Endometrium (tissue), 2 donors: ENCODE results near the gene ITGA11.
"Not testable (repeated sequence)": the region's sequence is repeated elsewhere in the genome, so short reads cannot be mapped to it uniquely, and the experiment has no call there.

ENCODE experiments used
- FAIRE-seq: peaks from 2 replicates; lab custom pipeline; 2012; peaks lifted over from hg19 to GRCh38; lab: Jason Lieb, UNC
- donor health status: control.
- donor health status: control.

ITGA11 gene

GRCh38 chr15:68409736-68410370 lies 22.1 kb downstream of the ITGA11 start:
- FAIRE-seq, result no peak

DNA sequence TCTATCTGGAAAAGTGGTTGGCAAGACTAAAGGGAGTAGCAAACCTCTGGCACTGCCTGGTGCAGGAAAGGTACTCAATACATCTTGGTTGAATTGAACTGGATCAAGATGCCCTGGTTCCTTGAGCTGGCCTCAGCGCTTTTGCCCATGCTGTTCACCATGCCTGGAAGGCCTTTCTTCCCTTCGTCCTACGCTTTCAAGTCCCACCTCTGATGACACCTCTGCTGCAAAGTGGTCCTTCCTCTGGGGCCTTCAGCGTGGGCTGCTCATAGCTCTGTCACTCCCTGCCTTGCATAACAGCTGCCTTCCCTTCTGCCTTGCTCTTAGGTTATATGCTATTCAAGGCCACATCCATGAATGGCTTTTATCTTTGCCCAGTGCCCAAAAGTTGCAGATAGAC lies 23.0 kb downstream of the ITGA11 start:
- FAIRE-seq, result no peak

- FAIRE-seq, result no peak
Observed at GRCh38 chr15:68407886-68408881, 23.8 kb downstream of the ITGA11 start.

DNA sequence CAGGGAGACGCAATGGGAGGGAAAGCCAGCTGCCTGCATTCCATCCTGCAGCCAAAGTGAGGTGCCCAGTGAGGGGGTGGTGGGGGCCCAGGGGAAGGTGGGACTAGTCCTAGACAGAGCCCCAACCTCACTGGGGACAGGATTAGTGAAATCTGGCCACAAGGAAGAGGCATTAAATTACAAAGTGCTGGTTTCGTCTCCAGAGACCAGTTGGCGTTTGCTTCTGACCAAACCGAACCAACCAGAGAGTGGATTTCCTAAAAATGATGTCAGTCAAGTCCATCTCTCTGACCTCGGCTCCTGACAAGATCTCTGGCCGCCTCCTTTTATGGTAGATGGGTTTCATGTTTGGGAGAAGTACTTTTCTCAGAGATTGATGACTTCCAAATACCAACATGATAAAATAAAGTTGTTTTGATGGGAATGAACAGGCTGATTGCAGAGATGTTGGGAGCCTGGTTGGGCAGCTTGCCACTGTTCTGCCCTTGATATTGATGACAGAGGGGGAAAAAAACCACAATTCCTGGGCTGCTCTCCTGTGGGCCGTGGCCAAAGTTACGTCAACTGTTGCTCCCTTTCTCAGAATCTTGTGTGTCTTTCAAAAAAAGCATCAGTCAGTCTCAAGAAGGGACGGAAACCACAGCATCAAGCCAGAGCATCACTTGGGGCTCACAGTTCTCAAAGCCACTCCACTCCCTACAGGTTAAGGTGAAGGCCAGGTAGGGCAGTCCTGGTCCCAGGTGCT lies 24.6 kb downstream of the ITGA11 start:
- FAIRE-seq, result no peak

DNA sequence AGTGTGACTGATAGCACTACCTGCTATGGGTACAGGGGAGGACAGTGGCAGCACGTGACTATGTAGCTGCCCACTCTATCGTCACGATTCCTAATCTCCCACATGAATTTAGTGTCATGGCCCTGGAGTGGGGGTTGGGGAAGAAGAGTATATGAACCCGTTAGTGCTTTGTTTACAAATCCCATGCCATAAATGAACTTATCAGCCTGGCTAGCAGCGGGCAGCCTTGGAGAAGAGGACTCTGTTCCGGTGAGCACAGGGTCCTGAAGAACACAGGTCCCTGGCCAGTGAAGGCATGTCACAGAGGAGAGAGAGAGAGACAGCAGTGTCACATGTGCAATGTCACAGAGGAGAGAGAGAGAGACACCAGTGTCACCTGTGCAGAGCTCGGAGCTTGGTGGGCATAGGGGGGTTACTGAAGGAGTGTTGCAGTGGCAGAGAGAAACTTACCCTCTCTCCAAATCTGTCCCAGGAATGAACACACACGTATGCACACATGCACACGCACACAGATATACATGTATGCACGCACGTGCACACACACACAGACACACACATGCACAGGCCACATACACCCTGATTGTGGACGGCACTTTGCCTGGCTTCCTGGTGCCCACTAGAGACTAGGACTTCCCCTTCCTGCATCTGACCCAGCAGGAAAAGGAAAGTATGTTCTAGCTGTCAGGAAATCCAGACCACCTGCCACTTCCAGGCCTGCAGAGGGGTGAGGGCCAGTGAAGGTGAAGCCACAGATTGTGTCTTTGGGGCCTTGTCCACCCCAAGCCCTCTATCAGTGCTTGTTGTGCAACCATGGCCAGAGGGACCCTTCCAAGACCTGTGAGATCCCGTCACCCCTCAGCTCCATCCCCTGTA lies 26.3 kb downstream of the ITGA11 start:
- FAIRE-seq, result no peak

GRCh38 chr15:68404056-68404798 lies 27.7 kb downstream of the ITGA11 start:
- FAIRE-seq, result no peak

- no peak for FAIRE-seq
Observed at GRCh38 chr15:68403161-68403941, 28.6 kb downstream of the ITGA11 start.

DNA sequence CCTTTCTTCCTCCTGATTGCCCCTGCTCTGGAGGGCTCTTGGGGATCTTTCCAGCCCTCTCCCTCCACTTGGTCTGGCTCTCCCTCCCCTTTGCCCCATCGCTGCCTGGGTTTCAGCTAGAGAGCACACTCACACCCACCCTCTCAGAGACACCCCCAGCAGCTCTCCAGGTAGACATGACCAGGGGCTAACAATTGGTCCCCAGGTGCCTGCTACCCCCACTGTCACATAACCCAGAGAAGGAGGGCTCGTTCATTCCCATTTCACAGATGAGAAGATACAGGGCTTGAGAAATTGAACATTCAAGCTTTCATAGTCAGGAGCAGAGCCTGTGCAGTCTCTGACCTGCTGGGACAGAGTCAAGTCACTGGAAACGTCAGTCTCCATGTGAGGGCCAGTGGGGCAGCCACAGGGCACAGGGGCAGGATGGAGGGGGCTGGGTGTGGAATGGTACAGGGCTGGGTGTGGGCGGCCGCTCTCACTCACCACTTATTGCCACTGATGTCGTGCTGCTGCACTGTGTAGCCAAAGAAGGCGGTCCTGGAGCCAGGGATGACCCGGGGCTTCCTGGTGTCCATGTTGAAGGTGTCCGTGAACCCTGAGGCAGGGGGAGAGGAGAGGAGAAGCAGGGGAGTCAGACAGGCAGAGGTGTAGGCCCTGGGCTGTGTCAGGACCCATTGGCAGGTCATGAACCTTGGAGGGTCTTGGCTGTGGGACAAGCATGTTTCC lies 29.4 kb downstream of the ITGA11 start:
- no peak for FAIRE-seq

GRCh38 chr15:68401496-68402431 lies 30.2 kb downstream of the ITGA11 start:
- no peak for FAIRE-seq

DNA sequence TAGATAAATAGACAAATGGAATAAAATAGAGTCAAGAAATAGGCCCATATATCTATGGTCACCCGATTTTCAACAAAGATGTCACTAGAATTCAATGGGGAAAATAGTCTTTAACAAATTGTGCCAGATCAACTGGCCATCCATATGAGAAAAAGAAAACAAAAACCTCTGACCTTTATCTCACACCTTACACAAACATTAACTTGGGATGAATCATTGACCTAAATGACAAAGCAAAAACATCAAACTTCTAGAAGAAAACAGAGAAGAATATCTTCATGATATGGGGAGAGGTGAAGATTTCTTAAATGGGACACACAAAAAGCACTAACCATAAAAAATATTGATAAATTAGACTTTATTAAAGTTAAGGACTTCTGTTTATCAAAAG lies 31.9 kb downstream of the ITGA11 start:
- FAIRE-seq, result no peak

GRCh38 chr15:68399096-68400065 lies 32.6 kb downstream of the ITGA11 start:
- FAIRE-seq, result no peak

DNA sequence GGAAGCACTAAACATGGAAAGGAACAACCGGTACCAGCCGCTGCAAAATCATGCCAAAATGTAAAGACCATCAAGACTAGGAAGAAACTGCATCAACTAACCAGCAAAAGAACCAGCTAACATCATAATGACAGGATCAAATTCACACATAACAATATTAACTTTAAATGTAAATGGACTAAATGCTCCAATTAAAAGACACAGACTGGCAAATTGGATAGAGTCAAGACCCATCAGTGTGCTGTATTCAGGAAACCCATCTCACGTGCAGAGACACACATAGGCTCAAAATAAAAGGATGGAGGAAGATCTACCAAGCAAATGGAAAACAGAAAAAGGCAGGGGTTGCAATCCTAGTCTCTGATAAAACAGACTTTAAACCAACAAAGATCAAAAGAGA lies 34.0 kb downstream of the ITGA11 start:
- not testable (repeated sequence) for FAIRE-seq

- FAIRE-seq, result no peak
Observed at GRCh38 chr15:68396068-68396467, 35.9 kb downstream of the ITGA11 start.

DNA sequence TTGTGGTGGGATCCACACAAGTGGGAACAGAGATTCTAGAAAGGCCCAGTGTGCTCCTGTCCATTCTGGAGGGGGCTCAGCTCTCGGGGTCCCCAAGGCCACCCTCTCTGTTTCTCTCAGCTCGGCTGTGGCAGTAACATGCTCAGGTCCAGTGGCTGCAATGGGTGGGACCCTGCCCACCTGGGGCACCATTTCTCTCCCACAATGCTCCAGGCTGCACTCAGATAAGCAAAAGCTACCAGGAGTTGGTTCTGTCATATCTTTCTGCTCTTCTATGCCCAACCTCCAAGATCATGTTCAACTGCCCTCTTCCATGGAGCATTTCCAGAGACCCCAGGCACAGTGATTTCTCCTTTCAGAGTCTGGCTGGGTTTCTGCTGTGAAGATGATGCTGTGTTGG lies 40.8 kb downstream of the ITGA11 start:
- no peak for FAIRE-seq

DNA sequence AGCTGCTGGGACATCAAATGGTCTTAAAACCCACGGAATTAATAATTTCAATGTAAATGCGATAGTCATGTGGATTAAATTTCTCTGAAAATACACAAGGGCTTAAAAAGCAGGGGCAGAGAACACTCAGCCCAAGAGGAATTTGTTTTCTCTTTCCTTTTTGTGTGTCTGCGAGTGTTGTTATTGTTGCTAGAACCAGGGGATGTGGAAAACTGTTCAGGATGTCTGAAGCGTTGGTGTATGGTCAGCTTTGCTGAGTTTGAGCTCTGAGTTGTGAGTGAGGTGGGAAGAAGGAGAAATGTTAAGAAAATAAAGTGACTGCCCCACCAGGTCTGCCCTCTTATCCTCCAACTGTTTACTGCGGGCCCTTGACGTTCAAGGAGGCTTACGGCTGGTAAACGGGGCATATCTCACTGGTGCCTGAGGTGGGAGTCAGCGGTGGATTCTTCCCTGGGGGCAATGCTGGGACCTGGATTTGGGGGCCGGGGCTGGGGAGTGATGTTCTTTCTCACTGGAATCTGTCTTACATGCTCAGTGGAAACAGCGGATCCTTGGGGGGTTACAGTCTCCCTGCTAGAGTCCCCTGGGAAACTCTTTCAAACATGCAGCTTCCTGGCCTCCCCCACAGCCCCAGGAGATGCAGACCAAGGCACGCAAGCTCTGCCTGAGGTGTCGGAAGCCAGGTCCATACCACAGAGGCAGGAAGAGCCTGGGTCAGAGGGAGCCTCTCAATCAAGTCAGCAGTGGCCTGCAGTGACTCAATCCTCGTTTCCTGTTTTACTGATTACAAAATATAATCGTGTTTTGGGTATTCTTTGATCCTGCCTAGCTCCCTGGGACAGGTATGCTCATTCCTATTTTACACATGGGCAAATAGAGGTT lies 41.8 kb downstream of the ITGA11 start:
- FAIRE-seq, result no peak
